Neural progenitor cell (in vitro differentiated cells): ENCODE results near the gene DDX39B.

ENCODE experiments used
- EZH2phosphoT487 ChIP-seq: fragments of 200-600 bp; sonication (generic); IDR thresholded peaks from 2 replicates; pipeline ENCODE4 v1.6.1; 2017; ENCODE audit warnings: antibody characterized with exemption
- TF ChIP-seq, protein P1 (sequence below): fragments of 200-600 bp; sonication (generic); IDR thresholded peaks from 2 replicates; pipeline ENCODE4 v1.5.1; 2017; ENCODE audit warnings: antibody characterized with exemption, mild to moderate bottlenecking

DNA sequence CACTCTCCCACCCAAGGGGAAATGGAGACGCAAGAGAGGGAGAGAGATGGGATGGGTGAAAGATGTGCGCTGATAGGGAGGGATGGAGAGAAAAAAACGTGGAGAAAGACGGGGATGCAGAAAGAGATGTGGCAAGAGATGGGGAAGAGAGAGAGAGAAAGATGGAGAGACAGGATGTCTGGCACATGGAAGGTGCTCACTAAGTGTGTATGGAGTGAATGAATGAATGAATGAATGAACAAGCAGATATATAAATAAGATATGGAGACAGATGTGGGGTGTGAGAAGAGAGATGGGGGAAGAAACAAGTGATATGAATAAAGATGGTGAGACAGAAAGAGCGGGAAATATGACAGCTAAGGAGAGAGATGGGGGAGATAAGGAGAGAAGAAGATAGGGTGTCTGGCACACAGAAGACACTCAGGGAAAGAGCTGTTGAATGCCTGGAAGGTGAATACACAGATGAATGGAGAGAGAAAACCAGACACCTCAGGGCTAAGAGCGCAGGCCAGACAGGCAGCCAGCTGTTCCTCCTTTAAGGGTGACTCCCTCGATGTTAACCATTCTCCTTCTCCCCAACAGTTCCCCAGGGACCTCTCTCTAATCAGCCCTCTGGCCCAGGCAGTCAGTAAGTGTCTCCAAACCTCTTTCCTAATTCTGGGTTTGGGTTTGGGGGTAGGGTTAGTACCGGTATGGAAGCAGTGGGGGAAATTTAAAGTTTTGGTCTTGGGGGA lies 34.3 kb upstream of the DDX39B start:
- TF ChIP-seq EZH2phosphoT487: no peak
- TF ChIP-seq, protein P1, sequence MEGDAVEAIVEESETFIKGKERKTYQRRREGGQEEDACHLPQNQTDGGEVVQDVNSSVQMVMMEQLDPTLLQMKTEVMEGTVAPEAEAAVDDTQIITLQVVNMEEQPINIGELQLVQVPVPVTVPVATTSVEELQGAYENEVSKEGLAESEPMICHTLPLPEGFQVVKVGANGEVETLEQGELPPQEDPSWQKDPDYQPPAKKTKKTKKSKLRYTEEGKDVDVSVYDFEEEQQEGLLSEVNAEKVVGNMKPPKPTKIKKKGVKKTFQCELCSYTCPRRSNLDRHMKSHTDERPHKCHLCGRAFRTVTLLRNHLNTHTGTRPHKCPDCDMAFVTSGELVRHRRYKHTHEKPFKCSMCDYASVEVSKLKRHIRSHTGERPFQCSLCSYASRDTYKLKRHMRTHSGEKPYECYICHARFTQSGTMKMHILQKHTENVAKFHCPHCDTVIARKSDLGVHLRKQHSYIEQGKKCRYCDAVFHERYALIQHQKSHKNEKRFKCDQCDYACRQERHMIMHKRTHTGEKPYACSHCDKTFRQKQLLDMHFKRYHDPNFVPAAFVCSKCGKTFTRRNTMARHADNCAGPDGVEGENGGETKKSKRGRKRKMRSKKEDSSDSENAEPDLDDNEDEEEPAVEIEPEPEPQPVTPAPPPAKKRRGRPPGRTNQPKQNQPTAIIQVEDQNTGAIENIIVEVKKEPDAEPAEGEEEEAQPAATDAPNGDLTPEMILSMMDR: no peak
